ENCODE data around the gene BORA.
A peak's percentile ranks its signal among the peaks of the same experiment; 100 is the strongest.
"Not testable (repeated sequence)": the region's sequence is repeated elsewhere in the genome, so short reads cannot be mapped to it uniquely, and the experiment has no call there.

BORA gene

DNA sequence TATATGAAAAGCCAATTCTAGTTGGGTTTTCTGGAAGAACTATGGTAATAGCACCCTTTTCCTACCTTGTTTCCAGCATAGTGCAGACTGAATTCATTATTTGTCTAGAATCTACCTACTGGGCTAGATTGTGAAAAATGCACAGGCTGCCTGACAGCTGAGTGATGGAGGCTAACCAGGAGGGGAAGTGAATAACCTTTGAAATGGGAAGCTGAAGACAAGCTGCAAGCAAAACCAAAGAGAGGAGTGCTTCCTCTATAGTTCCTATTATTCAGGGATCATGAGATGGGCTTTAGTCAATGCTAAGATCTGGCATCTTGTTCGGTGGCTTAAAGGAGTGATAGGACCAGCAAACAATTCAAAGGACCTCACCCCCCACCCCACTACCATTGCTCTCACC, 27.2 kb upstream of the BORA start:
- Histone ChIP-seq H3K9me3 (ENCODE audit: control insufficient read depth, insufficient read depth, low read length) (no peaks in the 10 kb centered on the region), H3K4me1 (ENCODE audit: control insufficient read depth, insufficient read depth, low read length) (no peaks in the 10 kb centered on the region), H3K36me3 (ENCODE audit: control insufficient read depth, insufficient read depth, low read length) (no peaks in the 10 kb centered on the region), H3K4me3 (ENCODE audit: low read length) (no peak overlapping the region), H3K27me3 (ENCODE audit: control insufficient read depth, insufficient read depth, low read length) (no peaks in the 10 kb centered on the region), H3K27ac (ENCODE audit: low read length) (no peak overlapping the region)
- no peak for DNase-seq (ENCODE audit: low read depth, low spot score)
- WGBS (ENCODE audit: insufficient coverage, insufficient read length), result no CpG with 5 or more reads among the region's 1 CpG

DNA sequence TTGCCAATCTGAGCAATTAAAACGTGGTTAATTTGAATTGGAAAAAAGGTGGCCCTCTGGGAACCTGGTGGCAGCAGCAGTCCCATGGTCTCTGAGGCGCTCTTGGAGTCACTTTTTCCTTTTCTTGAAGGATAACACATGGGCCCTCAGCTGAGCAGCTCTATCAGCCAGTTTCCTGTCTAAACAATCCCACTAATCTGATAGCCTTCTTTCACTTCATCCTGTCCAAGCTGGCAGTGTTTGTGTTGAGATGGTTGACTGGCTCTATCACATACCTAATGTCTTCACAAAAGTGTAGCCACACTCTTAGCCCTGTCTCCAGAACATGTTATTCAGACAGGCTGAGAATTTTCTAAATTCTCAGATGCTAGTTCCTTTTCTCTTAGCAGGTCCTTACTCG, 10.9 kb upstream of the BORA start:
- peaks cover 14% of the 10 kb centered on the region; the same call in 1 of the 2 replicates for H3K36me3 ChIP-seq (ENCODE audit: control insufficient read depth, insufficient read depth, low read length)

DNA sequence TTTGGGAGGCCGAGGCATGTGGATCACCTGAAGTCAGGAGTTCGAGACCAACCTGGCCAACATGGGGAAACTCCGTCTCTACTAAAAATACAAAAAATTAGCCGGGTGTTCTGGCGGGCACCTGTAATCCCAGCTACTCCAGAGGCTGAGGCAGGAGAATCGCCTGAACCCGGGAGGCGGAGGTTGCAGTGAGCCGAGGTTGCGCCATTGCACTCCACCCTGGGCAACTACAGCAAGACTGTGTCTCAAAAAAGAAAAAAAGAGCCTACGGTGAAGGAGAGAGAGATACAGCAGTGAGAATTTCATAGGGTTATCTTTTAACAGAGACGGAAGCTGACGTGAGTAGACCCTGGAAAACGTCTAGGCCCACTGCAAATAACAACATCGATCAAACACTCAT, 1.5 kb upstream of the BORA start:
- not testable (repeated sequence) for H3K9me3 ChIP-seq (ENCODE audit: control insufficient read depth, insufficient read depth, low read length); H3K4me3 ChIP-seq (ENCODE audit: low read length); H3K36me3 ChIP-seq (ENCODE audit: control insufficient read depth, insufficient read depth, low read length); H3K27ac ChIP-seq (ENCODE audit: low read length); H3K27me3 ChIP-seq (ENCODE audit: control insufficient read depth, insufficient read depth, low read length); DNase-seq (ENCODE audit: low read depth, low spot score); H3K4me1 ChIP-seq (ENCODE audit: control insufficient read depth, insufficient read depth, low read length)
- no CpG with 5 or more reads among the region's 15 CpGs for WGBS (ENCODE audit: insufficient coverage, insufficient read length)

More for the DNA sequence above, 10.9 kb upstream of the BORA start:
- Histone ChIP-seq H3K27ac (ENCODE audit: low read length) (no peak overlapping the region), H3K4me3 (ENCODE audit: low read length) (no peak overlapping the region), H3K9me3 (ENCODE audit: control insufficient read depth, insufficient read depth, low read length) (no peaks in the 10 kb centered on the region), H3K4me1 (ENCODE audit: control insufficient read depth, insufficient read depth, low read length) (no peaks in the 10 kb centered on the region), H3K27me3 (ENCODE audit: control insufficient read depth, insufficient read depth, low read length) (no peaks in the 10 kb centered on the region)
- WGBS (ENCODE audit: insufficient coverage, insufficient read length), result no CpG with 5 or more reads among the region's 3 CpGs
- DNase-seq (ENCODE audit: low read depth, low spot score), result no peak

DNA sequence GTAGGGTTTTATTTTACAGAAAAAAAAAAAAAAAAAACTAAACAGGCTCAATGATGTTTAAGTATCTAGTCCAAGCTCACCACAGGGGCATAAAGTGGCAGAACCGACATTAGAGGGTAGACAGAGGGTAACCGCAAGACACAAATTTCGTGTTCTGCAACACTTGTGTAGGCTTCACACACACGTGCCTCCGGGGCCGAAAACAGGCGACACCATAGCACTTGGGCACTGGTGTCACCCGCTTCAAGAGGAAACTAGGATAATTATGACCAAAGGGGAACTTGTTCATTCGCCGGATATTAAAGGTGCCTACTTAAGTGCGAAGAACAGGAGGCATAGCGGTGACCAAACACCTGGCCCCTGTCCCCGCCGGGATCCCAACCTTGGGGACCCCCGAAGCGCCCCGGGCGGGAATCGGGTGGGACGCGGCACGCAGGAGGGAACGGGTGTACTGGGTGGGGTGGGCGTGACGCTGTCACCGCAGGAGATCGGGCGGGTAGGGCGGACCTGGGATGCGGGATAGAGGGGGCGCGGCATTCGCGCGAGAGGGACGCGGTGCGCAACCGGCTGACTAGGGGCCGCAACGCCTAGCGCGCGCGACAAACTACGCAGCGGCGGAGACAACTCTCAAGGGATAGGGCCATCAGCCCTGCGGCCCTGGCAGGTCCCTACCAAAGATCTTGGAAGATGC, 852 bp upstream of the BORA start:
- no peak for DNase-seq (ENCODE audit: low read depth, low spot score)
- no peaks in the 10 kb centered on the region for H3K9me3 ChIP-seq (ENCODE audit: control insufficient read depth, insufficient read depth, low read length)
- H3K4me1 ChIP-seq (ENCODE audit: control insufficient read depth, insufficient read depth, low read length), result no peaks in the 10 kb centered on the region
- no peaks in the 10 kb centered on the region for H3K27me3 ChIP-seq (ENCODE audit: control insufficient read depth, insufficient read depth, low read length)
- no peak overlapping the region for H3K27ac ChIP-seq (ENCODE audit: low read length)
- H3K36me3 ChIP-seq (ENCODE audit: control insufficient read depth, insufficient read depth, low read length), result no peaks in the 10 kb centered on the region
- H3K4me3 ChIP-seq (ENCODE audit: low read length), result peak overlapping the region; percentile 81; the same call in 1 of the 2 replicates
- WGBS (ENCODE audit: insufficient coverage, insufficient read length), result no CpG with 5 or more reads among the region's 49 CpGs

DNA sequence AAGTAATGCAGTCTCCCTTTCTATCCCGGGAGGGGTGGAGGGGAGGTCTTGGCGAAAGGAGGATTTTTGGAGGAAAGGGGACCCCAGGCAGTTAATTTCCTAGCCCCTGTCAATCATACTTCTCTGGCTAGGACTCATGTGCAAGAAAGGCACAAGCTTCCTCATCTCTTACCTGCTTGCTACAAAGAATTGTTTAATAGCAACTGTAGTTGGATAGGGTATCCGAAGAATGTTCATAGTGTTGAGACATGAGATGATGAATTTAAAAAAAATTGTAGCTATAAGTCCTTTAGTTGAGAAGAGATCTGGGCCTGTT, 525 bp downstream of the BORA start:
- H3K27me3 ChIP-seq (ENCODE audit: control insufficient read depth, insufficient read depth, low read length), result no peaks in the 10 kb centered on the region
- WGBS (ENCODE audit: insufficient coverage, insufficient read length), result no CpG with 5 or more reads among the region's 3 CpGs
- no peak overlapping the region for H3K27ac ChIP-seq (ENCODE audit: low read length)
- H3K4me1 ChIP-seq (ENCODE audit: control insufficient read depth, insufficient read depth, low read length), result no peaks in the 10 kb centered on the region
- H3K4me3 ChIP-seq (ENCODE audit: low read length), result peak overlapping the region; percentile 81; the same call in 1 of the 2 replicates
- DNase-seq (ENCODE audit: low read depth, low spot score), result no peak
- H3K36me3 ChIP-seq (ENCODE audit: control insufficient read depth, insufficient read depth, low read length), result peaks cover 2% of the 10 kb centered on the region; the same call in 1 of the 2 replicates
- no peaks in the 10 kb centered on the region for H3K9me3 ChIP-seq (ENCODE audit: control insufficient read depth, insufficient read depth, low read length)

DNA sequence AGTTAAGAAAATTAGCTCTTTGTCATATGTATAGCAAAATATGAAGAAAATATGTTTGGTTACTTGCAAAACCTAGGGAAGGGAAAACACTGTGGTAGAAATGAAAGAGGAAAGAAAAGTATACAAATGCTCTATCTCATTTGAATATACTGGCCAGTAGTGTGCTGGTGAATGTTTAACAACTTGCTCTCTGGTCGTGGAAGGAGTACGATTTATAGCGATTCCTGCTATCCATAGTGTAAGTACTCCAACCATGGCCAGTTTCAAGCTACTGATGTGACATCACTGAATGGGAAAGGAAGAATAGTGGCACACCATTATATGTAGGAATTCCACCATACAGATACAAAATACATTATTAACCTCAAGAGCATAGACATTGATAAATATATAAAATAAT, 9.3 kb downstream of the BORA start:
- WGBS (ENCODE audit: insufficient coverage, insufficient read length), result no CpG with 5 or more reads among the region's 3 CpGs
- H3K36me3 ChIP-seq (ENCODE audit: control insufficient read depth, insufficient read depth, low read length), result peaks cover 7% of the 10 kb centered on the region
- H3K4me1 ChIP-seq (ENCODE audit: control insufficient read depth, insufficient read depth, low read length), result no peaks in the 10 kb centered on the region

DNA sequence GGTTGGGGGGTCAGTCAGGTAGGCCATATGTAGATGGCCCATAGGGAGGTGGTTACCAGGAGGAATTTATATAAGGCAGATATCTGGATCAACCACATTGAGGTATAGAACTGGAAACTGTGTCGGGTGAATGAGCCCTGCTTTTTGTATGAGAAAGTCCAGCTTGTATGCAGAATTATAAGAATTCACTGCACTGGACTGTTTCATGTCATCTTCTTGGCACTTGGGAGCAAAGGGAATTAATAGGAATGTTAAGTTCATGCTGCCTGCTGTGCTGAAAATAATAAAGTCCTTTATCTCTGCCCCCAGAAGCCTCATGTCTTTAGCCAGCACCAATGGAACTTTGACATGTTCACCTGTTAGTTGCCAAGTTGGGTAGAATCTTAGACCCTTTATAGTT, 12.3 kb downstream of the BORA start:
- Histone ChIP-seq H3K27ac (ENCODE audit: low read length) (no peak overlapping the region), H3K4me1 (ENCODE audit: control insufficient read depth, insufficient read depth, low read length) (no peaks in the 10 kb centered on the region), H3K9me3 (ENCODE audit: control insufficient read depth, insufficient read depth, low read length) (no peaks in the 10 kb centered on the region), H3K36me3 (ENCODE audit: control insufficient read depth, insufficient read depth, low read length) (peaks cover 6% of the 10 kb centered on the region), H3K4me3 (ENCODE audit: low read length) (no peak overlapping the region), H3K27me3 (ENCODE audit: control insufficient read depth, insufficient read depth, low read length) (no peaks in the 10 kb centered on the region)
- no CpG with 5 or more reads among the region's 1 CpG for WGBS (ENCODE audit: insufficient coverage, insufficient read length)
- no peak for DNase-seq (ENCODE audit: low read depth, low spot score)

More for the DNA sequence above, 9.3 kb downstream of the BORA start:
- DNase-seq (ENCODE audit: low read depth, low spot score), result no peak
- no peak overlapping the region for H3K27ac ChIP-seq (ENCODE audit: low read length)
- H3K27me3 ChIP-seq (ENCODE audit: control insufficient read depth, insufficient read depth, low read length), result no peaks in the 10 kb centered on the region
- H3K4me3 ChIP-seq (ENCODE audit: low read length), result no peak overlapping the region
- no peaks in the 10 kb centered on the region for H3K9me3 ChIP-seq (ENCODE audit: control insufficient read depth, insufficient read depth, low read length)

DNA sequence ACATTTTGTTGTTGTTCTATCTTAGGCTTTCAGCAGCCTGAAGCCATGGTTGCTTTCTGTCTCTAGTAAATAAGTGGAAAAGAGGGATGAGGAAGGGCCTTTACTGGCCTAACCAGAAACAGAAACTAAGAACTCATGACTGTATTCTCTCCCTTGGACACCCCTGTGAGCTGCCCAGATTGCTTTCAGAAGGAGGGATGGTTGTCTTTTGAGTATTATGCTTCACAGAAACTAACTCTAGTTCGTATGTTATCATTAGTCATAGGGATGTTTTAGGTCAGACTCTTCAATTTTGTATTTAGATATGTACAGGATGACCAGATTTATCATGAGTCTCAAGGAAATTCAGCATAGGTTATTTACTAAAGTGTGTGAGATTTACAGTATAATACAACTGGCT, 17.5 kb downstream of the BORA start:
- Histone ChIP-seq H3K27me3 (ENCODE audit: control insufficient read depth, insufficient read depth, low read length) (no peaks in the 10 kb centered on the region), H3K36me3 (ENCODE audit: control insufficient read depth, insufficient read depth, low read length) (peaks cover 10% of the 10 kb centered on the region; the same call in 1 of the 2 replicates), H3K9me3 (ENCODE audit: control insufficient read depth, insufficient read depth, low read length) (no peaks in the 10 kb centered on the region), H3K4me1 (ENCODE audit: control insufficient read depth, insufficient read depth, low read length) (no peaks in the 10 kb centered on the region), H3K4me3 (ENCODE audit: low read length) (no peak overlapping the region), H3K27ac (ENCODE audit: low read length) (no peak overlapping the region)
- no CpG with 5 or more reads among the region's 1 CpG for WGBS (ENCODE audit: insufficient coverage, insufficient read length)
- no peak for DNase-seq (ENCODE audit: low read depth, low spot score)

DNA sequence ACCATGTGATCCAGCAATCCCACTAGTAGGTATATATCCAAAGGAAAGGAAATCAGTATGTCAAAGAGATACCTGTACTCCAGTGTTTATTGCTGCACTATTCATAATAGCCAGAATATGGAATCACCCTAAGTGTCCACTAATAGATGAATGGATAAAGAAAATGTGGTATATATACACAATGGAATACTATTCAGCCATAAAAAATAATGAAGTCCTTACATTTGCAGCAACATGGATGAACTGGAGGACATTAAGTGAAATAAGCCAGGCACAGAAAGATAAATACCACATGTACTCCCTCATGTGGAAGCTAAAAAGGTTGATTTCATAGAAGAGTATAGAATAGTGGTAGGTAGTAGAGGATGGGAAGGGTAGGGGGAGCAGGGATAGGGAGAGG, 23.5 kb downstream of the BORA start:
- H3K4me3 ChIP-seq (ENCODE audit: low read length), result no peak overlapping the region
- H3K9me3 ChIP-seq (ENCODE audit: control insufficient read depth, insufficient read depth, low read length), result no peaks in the 10 kb centered on the region
- H3K27me3 ChIP-seq (ENCODE audit: control insufficient read depth, insufficient read depth, low read length), result no peaks in the 10 kb centered on the region
- no peak for DNase-seq (ENCODE audit: low read depth, low spot score)
- no peak overlapping the region for H3K27ac ChIP-seq (ENCODE audit: low read length)
- H3K36me3 ChIP-seq (ENCODE audit: control insufficient read depth, insufficient read depth, low read length), result peaks cover 8% of the 10 kb centered on the region; the same call in 1 of the 2 replicates
- H3K4me1 ChIP-seq (ENCODE audit: control insufficient read depth, insufficient read depth, low read length), result no peaks in the 10 kb centered on the region

DNA sequence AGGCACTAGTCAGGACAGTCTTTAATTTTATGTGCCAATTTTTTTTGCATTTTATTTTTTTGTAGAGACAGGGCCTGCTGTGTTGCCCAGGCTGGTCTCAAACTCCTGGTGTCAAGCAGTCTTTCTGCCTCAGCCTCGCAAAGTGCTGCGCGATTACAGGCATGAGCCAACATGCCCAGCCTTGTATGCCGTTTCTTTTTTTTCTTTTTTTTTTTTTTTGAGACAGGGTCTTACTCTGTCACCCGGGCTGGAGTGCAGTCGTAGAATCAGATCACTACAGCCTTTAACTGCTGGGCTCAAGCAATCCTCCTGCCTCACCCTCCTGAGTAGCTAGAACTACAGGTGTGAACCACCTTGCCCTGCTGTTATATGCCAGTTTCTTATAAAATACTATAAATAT, 26.4 kb downstream of the BORA start:
- DNase-seq (ENCODE audit: low read depth, low spot score), result no peak
- no peaks in the 10 kb centered on the region for H3K9me3 ChIP-seq (ENCODE audit: control insufficient read depth, insufficient read depth, low read length)
- no peak overlapping the region for H3K27ac ChIP-seq (ENCODE audit: low read length)
- H3K4me1 ChIP-seq (ENCODE audit: control insufficient read depth, insufficient read depth, low read length), result no peaks in the 10 kb centered on the region
- no CpG with 5 or more reads among the region's 6 CpGs for WGBS (ENCODE audit: insufficient coverage, insufficient read length)
- peaks cover 7% of the 10 kb centered on the region; the same call in 1 of the 2 replicates for H3K36me3 ChIP-seq (ENCODE audit: control insufficient read depth, insufficient read depth, low read length)
- H3K27me3 ChIP-seq (ENCODE audit: control insufficient read depth, insufficient read depth, low read length), result no peaks in the 10 kb centered on the region
- no peak overlapping the region for H3K4me3 ChIP-seq (ENCODE audit: low read length)

DNA sequence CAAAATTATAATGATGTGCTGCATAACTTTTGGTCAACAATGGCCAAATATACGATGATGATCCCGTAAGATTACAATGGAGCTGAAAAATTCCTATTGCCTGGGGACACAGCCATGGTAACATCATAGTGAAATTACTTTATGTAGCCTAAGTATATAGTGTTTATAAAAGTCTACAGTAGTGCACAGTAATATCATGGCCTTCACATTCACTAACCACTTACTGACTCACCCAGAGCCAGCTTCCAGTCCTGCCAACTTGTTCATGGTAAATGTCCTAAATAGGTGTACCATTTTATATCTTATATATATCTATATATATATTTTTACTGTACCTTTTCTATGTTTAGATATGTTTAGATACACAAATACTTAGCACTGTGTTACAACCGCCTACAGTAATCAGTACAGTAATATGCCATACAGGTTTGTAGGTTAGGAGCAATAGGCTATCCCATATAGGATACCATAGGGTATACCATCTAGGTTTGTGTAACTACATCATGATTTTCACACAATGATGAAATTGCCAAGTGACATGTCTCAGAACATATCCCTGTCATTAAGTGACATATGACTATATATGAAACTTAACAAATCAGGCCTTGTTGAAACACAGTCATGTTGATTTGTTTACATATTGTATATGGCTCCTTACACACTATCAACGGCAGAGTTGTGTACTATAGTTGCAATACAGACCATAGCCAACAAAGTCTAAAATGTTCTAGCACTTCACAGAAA, 30.2 kb downstream of the BORA start:
- H3K9me3 ChIP-seq (ENCODE audit: control insufficient read depth, insufficient read depth, low read length), result no peaks in the 10 kb centered on the region
- H3K4me1 ChIP-seq (ENCODE audit: control insufficient read depth, insufficient read depth, low read length), result no peaks in the 10 kb centered on the region
- H3K4me3 ChIP-seq (ENCODE audit: low read length), result no peak overlapping the region
- no peak overlapping the region for H3K27ac ChIP-seq (ENCODE audit: low read length)
- H3K27me3 ChIP-seq (ENCODE audit: control insufficient read depth, insufficient read depth, low read length), result no peaks in the 10 kb centered on the region
- WGBS (ENCODE audit: insufficient coverage, insufficient read length), result no CpG with 5 or more reads among the region's 4 CpGs
- H3K36me3 ChIP-seq (ENCODE audit: control insufficient read depth, insufficient read depth, low read length), result peaks cover 16% of the 10 kb centered on the region; the same call in 1 of the 2 replicates
- DNase-seq (ENCODE audit: low read depth, low spot score), result no peak

Measured in iPS DF 6.9 (cell line).